PC-3 (cell line): ENCODE data around the gene SLC6A11. TPM values are rescaled to one million over a fixed set of nuclear protein-coding genes. Genes with fewer than 3 reads are reported as not detected.

ENCODE experiments used
- ATAC-seq: fragments of 200-7000 bp; cut with Tn5 transposase; 2 replicates; pipeline ENCODE4 v1.9.1; 2020; ENCODE audit warnings: mild to moderate bottlenecking, moderate library complexity
- BruUV-seq: library from RNA; stranded (reverse); fragments of 400-500 nt; replicated peaks from 2 replicates; lab custom pipeline; 2021; lab: Mats Ljungman, UMichigan
- CTCF ChIA-PET: fragments of 300-600 bp; sonication (Branson Sonifier 250); formaldehyde crosslinking; loops from one replicate; lab custom pipeline; 2022; ENCODE audit warnings: antibody characterized with exemption; lab: Charles Lee
- POLR2A ChIA-PET: fragments of 300-600 bp; sonication (Branson Sonifier 250); formaldehyde crosslinking; loops from one replicate; lab custom pipeline; 2022; ENCODE audit warnings: antibody characterized with exemption; ENCODE audit not compliant: unreplicated experiment; lab: Charles Lee
- DNase-seq: peaks from one replicate; pipeline ENCODE4 v3.0.0-alpha.2; 2015
- H2AFZ ChIP-seq: fragments of 300-600 bp; sonication (generic); 2 replicates; pipeline ENCODE4 v1.6.0; 2016; ENCODE audit warnings: antibody characterized with exemption, low read length
- H3F3A ChIP-seq: fragments of 300-600 bp; sonication (generic); one replicate; pipeline ENCODE4 v1.6.0; 2017; ENCODE audit warnings: antibody characterized with exemption, low read length, control low read depth, mild to moderate bottlenecking; ENCODE audit not compliant: unreplicated experiment
- H3K27ac ChIP-seq: fragments of 300-600 bp; sonication (generic); 2 replicates; pipeline ENCODE4 v1.5.1; 2016; ENCODE audit warnings: mild to moderate bottlenecking, low read length
- H3K27me3 ChIP-seq: fragments of 300-600 bp; sonication (generic); 2 replicates; pipeline ENCODE4 v1.6.1; 2016; ENCODE audit warnings: low read length, mixed read lengths
- H3K36me3 ChIP-seq: fragments of 300-600 bp; sonication (generic); 2 replicates; pipeline ENCODE4 v1.6.1; 2016; ENCODE audit warnings: low read depth, mixed run types, low read length, mixed read lengths
- H3K4me1 ChIP-seq: fragments of 300-600 bp; sonication (generic); 2 replicates; pipeline ENCODE4 v1.5.1; 2016; ENCODE audit warnings: low read length; ENCODE audit not compliant: insufficient read depth
- H3K4me2 ChIP-seq: fragments of 300-600 bp; sonication (generic); 2 replicates; pipeline ENCODE4 v1.6.0; 2016; ENCODE audit warnings: low read length
- H3K4me3 ChIP-seq: fragments of 300-600 bp; sonication (generic); 2 replicates; pipeline ENCODE4 v1.5.1; 2016; ENCODE audit warnings: mild to moderate bottlenecking, low read length, mixed read lengths
- H3K79me2 ChIP-seq: fragments of 300-600 bp; sonication (generic); 2 replicates; pipeline ENCODE4 v1.6.1; 2017; ENCODE audit warnings: low read length, mixed read lengths
- H3K9ac ChIP-seq: fragments of 300-600 bp; sonication (generic); 2 replicates; pipeline ENCODE4 v1.6.0; 2016; ENCODE audit warnings: mild to moderate bottlenecking, low read length
- H3K9me2 ChIP-seq: fragments of 300-600 bp; sonication (generic); replicated peaks from 2 replicates; pipeline ENCODE4 v1.6.1; 2016; ENCODE audit warnings: mixed run types, low read length, mixed read lengths
- H3K9me3 ChIP-seq: fragments of 300-600 bp; sonication (generic); 2 replicates; pipeline ENCODE4 v1.6.1; 2016; ENCODE audit warnings: low read length, mixed read lengths
- H4K20me1 ChIP-seq: fragments of 300-600 bp; sonication (generic); 2 replicates; pipeline ENCODE4 v1.6.1; 2016; ENCODE audit warnings: low read length, mixed read lengths
- EZH2 ChIP-seq: fragments of 300-600 bp; sonication (generic); IDR thresholded peaks from one replicate; pipeline ENCODE4 v1.6.1; 2017; ENCODE audit warnings: antibody characterized with exemption, mild to moderate bottlenecking, low read length; ENCODE audit not compliant: unreplicated experiment
- EZH2phosphoT487 ChIP-seq: fragments of 300-600 bp; sonication (generic); IDR thresholded peaks from 2 replicates; pipeline ENCODE4 v1.6.1; 2018; ENCODE audit warnings: mild to moderate bottlenecking, antibody characterized with exemption, low read length, borderline replicate concordance
- intact Hi-C: fragments of 100-400 bp; cut with micrococcal nuclease; formaldehyde crosslinking; loops from 2 replicates; pipeline ENCODE4 v1.9.0; 2023
- total RNA-seq: library from RNA; depleted of rRNA; stranded (reverse); fragments of >200 nt; gene quantifications from 2 replicates; pipeline ENCODE4 v1.2.3, GENCODE V29; 2014
- TF ChIP-seq, protein P1 (sequence below): fragments of 300-600 bp; sonication (generic); conservative IDR thresholded peaks from 2 replicates; pipeline ENCODE4 v1.5.1; 2017; ENCODE audit warnings: antibody characterized with exemption, low read depth, mild to moderate bottlenecking, low read length

The SLC6A11 gene
- total RNA-seq, 1 experiment from 2014 or later = 34.0 TPM

DNA sequence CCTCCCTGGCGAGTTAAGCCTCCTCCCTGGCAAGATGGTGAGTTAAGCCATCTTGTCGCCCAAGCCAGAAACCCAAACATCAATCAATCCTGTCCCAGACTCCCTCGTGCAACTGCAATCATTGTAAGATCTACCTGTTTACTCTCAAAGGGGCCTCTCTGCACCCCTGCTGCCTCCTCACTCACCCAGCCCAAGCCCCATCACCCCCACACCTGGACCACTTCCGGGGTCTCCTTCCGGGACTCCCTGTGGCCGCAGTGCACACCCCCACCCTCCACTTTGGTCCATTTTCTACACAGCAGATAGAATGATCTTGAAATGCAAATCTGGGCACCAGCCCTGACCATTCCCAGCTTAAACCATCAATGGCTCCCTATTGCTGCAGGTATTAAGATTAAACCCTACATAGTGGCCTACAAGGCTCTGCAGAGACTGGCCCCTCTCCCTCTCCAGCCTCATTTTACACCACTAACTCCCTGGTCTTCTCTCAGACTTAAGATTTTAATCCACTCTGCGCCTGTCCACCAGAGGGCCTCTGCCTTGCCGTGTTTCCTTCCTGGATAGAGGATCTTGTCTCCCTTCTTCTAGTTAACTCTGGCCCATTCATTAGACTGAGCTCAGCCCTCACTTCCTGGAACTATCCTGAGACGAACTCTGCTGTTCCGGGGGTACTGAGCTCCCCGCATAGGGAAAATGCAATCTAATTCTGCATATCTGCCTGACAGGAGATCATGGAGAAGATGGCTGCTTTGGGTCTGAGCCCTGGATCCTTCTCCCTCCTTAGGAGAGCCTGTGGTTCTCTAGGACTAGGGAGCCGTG, 134.7 kb downstream of the SLC6A11 start:
- no peaks in the 10 kb centered on the region for H4K20me1 ChIP-seq
- peak overlapping the region; percentile 38; the same call in 1 of the 2 replicates for H3K4me2 ChIP-seq
- POLR2A ChIA-PET = interaction anchor here (0.6 kb wide), 1 partner anchor 322 kb away, joined by 3 read pairs; no protein-coding TSS in a partner anchor
- no peaks in the 10 kb centered on the region for H3K79me2 ChIP-seq
- intact Hi-C loops = loop anchor here (1.0 to 2.0 kb wide), 2 partner anchors 109 to 254 kb away; no protein-coding TSS in a partner anchor
- TF ChIP-seq EZH2phosphoT487 (no peak), EZH2 (no peak)
- TF ChIP-seq, protein P1, sequence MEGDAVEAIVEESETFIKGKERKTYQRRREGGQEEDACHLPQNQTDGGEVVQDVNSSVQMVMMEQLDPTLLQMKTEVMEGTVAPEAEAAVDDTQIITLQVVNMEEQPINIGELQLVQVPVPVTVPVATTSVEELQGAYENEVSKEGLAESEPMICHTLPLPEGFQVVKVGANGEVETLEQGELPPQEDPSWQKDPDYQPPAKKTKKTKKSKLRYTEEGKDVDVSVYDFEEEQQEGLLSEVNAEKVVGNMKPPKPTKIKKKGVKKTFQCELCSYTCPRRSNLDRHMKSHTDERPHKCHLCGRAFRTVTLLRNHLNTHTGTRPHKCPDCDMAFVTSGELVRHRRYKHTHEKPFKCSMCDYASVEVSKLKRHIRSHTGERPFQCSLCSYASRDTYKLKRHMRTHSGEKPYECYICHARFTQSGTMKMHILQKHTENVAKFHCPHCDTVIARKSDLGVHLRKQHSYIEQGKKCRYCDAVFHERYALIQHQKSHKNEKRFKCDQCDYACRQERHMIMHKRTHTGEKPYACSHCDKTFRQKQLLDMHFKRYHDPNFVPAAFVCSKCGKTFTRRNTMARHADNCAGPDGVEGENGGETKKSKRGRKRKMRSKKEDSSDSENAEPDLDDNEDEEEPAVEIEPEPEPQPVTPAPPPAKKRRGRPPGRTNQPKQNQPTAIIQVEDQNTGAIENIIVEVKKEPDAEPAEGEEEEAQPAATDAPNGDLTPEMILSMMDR = peak; percentile 88
- no peaks in the 10 kb centered on the region for H3K36me3 ChIP-seq
- BruUV-seq = no TSS peak
- H3K9me3 ChIP-seq = no peaks in the 10 kb centered on the region
- peak overlapping the region; percentile 63; the same call in 1 of the 2 replicates for H2AFZ ChIP-seq
- H3K9ac ChIP-seq = no peak overlapping the region
- peak; percentile 88 for ATAC-seq
- no peaks in the 10 kb centered on the region for H3K4me1 ChIP-seq
- no peak overlapping the region for H3K4me3 ChIP-seq
- H3K27ac ChIP-seq = no peak overlapping the region
- CTCF ChIA-PET = interaction anchor here (0.7 to 1.0 kb wide), 3 partner anchors 71 to 109 kb away, joined by 3 to 8 read pairs (median 5); no protein-coding TSS in a partner anchor
- H3K9me2 ChIP-seq = no peaks in the 10 kb centered on the region
- peak; percentile 67 for DNase-seq
- no peaks in the 10 kb centered on the region for H3F3A ChIP-seq
- H3K27me3 ChIP-seq = 0 out of 2 replicates have a peak, but pooled peaks cover 22% of the 10 kb centered on the region

DNA sequence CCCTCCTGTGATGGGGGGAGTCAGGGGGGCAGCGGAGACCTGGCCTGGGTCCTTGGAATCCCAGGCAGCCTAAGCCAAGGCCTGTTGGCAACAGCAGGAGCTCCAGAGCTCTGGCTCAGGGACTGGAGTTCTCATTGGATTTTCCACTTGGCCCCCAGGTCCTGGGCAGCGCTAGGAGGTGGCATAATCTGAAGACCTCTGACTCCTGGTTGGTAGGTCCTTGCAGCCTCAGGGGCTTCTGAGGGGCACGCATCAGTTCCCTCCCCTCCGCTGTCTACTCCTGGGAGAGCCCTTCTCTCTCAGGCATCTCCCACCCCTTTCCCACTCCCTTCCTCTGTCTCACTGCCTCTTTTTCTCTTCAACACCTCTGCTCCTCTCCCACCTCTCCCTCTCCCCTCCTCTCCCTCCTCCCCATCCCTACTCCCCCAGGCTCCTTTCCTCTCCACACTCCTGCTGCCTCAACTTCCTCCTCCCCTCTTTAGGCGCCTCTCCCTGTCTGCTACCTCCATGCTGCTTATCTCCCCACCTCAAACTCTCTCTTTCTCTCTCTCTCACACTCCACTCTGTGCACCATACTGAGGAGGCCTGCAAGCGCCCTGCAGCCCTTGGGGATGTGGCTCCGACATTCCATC, 135.4 kb downstream of the SLC6A11 start:
- Histone ChIP-seq H3K79me2 (no peaks in the 10 kb centered on the region), H3K27me3 (0 out of 2 replicates have a peak, but pooled peaks cover 25% of the 10 kb centered on the region), H3K4me1 (no peaks in the 10 kb centered on the region), H3K27ac (no peak overlapping the region), H3K4me3 (no peak overlapping the region), H3F3A (no peaks in the 10 kb centered on the region), H3K9me2 (no peaks in the 10 kb centered on the region), H3K36me3 (no peaks in the 10 kb centered on the region), H3K4me2 (peak overlapping the region; percentile 38; the same call in 1 of the 2 replicates), H4K20me1 (no peaks in the 10 kb centered on the region), H3K9ac (no peak overlapping the region), H2AFZ (peak overlapping the region; percentile 63; the same call in 1 of the 2 replicates), H3K9me3 (no peaks in the 10 kb centered on the region)
- ChIA-PET CTCF (interaction anchor here (0.7 to 1.0 kb wide), 3 partner anchors 71 to 108 kb away, joined by 3 to 8 read pairs (median 5); no protein-coding TSS in a partner anchor), POLR2A (interaction anchor here (0.6 kb wide), 1 partner anchor 321 kb away, joined by 3 read pairs; no protein-coding TSS in a partner anchor)
- intact Hi-C loops = loop anchor here (1.0 to 2.0 kb wide), 2 partner anchors 108 to 253 kb away; no protein-coding TSS in a partner anchor
- TF ChIP-seq EZH2 (no peak), EZH2phosphoT487 (no peak)
- TF ChIP-seq, protein P1 = no peak
- DNase-seq (no peak), ATAC-seq (no peak)
- BruUV-seq = no TSS peak
